Suppressor macrophage treated with lipopolysaccharide for 1 hour (primary cell): Measurements from ENCODE around the gene HIRA.
"Not testable (repeated sequence)": the region's sequence is repeated elsewhere in the genome, so short reads cannot be mapped to it uniquely, and the experiment has no call there.

Experiments
- DNase-seq, 3 donors: peaks; one replicate each; pipeline ENCODE4 v3.0.0-alpha.2; 2020 to 2022

Gene HIRA

GRCh38 chr22:19463491-19464469 lies 32.2 kb upstream of the HIRA start:
- no peak for DNase-seq

GRCh38 chr22:19463008-19463407 lies 31.5 kb upstream of the HIRA start:
- no peak for DNase-seq

GRCh38 chr22:19461506-19461905 lies 30.0 kb upstream of the HIRA start:
- DNase-seq = no peak

- no peak for DNase-seq
These were observed 28.5 kb upstream of the HIRA start for GRCh38 chr22:19460036-19460435.

- DNase-seq = no peak
These were observed 26.4 kb upstream of the HIRA start for GRCh38 chr22:19457828-19458428.

GRCh38 chr22:19456541-19456940 lies 25.0 kb upstream of the HIRA start:
- DNase-seq = no peak

- no peak for DNase-seq
These were observed 24.2 kb upstream of the HIRA start for GRCh38 chr22:19455585-19456370.

GRCh38 chr22:19455033-19455432 lies 23.5 kb upstream of the HIRA start:
- DNase-seq = no peak

- no peak for DNase-seq
These were observed 22.6 kb upstream of the HIRA start for GRCh38 chr22:19454156-19454555.

GRCh38 chr22:19453718-19454117 lies 22.2 kb upstream of the HIRA start:
- DNase-seq = no peak

- DNase-seq = no peak
These were observed 20.0 kb upstream of the HIRA start for GRCh38 chr22:19451570-19451969.

- no peak for DNase-seq
These were observed 19.0 kb upstream of the HIRA start for GRCh38 chr22:19450363-19451175.

- DNase-seq = no peak
These were observed 17.9 kb upstream of the HIRA start for GRCh38 chr22:19449422-19449767.

GRCh38 chr22:19448739-19449421 lies 17.3 kb upstream of the HIRA start:
- no peak for DNase-seq

- DNase-seq = no peak
These were observed 16.6 kb upstream of the HIRA start for GRCh38 chr22:19448076-19448607.

GRCh38 chr22:19447330-19448075 lies 16.0 kb upstream of the HIRA start, which contains the start of gene C22orf39:
Gene C22orf39 (minus strand): TSS chr22:19447711. CDS start chr22:19447688, 23 bp downstream.
- DNase-seq = peak; percentile 92 to 94 (median 93)

GRCh38 chr22:19446603-19447329 lies 15.2 kb upstream of the HIRA start:
- no peak for DNase-seq

- not testable (repeated sequence) for DNase-seq
These were observed 13.9 kb upstream of the HIRA start for GRCh38 chr22:19445279-19445982.

GRCh38 chr22:19443544-19444211 lies 12.1 kb upstream of the HIRA start:
- DNase-seq = no peak
